Motor neuron (in vitro differentiated cells): Measurements from ENCODE around the gene CYB561D1. TPM values are rescaled to one million over a fixed set of nuclear protein-coding genes. Genes with fewer than 3 reads are reported as not detected.

Experiments
- ATAC-seq, 8 experiments: fragments of 200-7000 bp; cut with Tn5 transposase; replicated peaks in 6 of 8; 2 replicates each; pipeline ENCODE4 v1.8.0; 2021; ENCODE audit warnings: mild to moderate bottlenecking in 8 of 8, moderate library complexity in 8 of 8
- H3K27ac ChIP-seq, 2 donors: fragments of 250-450 bp; sonication (Bioruptor Pico); 2 replicates each; pipeline ENCODE4 v1.9.0; 2021; ENCODE audit warnings: antibody characterized with exemption in 2 of 2, mild to moderate bottlenecking in 2 of 2, moderate library complexity in 1 of 2
- H3K4me1 ChIP-seq, 2 donors: fragments of 250-450 bp; sonication (Bioruptor Pico); replicated peaks in 1 of 2; 2 replicates each; pipeline ENCODE4 v1.6.1; 2021; ENCODE audit warnings: antibody characterized with exemption in 2 of 2, mild to moderate bottlenecking in 2 of 2, moderate library complexity in 1 of 2
- H3K4me3 ChIP-seq, 5 donors: fragments of 250-450 bp; sonication (Bioruptor Pico); 2 replicates each; pipeline ENCODE4 v1.9.0; 2021; ENCODE audit warnings: antibody characterized with exemption in 5 of 5, mild to moderate bottlenecking in 5 of 5, moderate library complexity in 4 of 5
- WGBS, 10 experiments: fragments of 450-650 bp; shearing (Covaris generic); methylation state at CpG; one replicate each; pipeline ENCODE4 v1.0.0; 2022; 5-methylcytosine and 5-hydroxymethylcytosine counted together
- in situ Hi-C, 9 experiments: fragments of 400-800 bp; cut with MboI; loops; one replicate each; pipeline ENCODE4 v1.15.0; 2021; ENCODE audit warnings: low sequenced_read_pairs in 9 of 9, low pct_unique_long_range_greater_than_20kb in 2 of 9; ENCODE audit not compliant: unreplicated experiment in 9 of 9
- total RNA-seq, 8 experiments: library from RNA; unstranded; fragments of 300-600 nt; gene quantifications; 2 replicates each; pipeline versions ENCODE4 v1.2.3 to v1.2.4, GENCODE V29; 2022

The CYB561D1 gene
- total RNA-seq, 8 experiments from 2014 or later = 5.8 to 12.6 (median 7.5) TPM

GRCh38 chr1:109497449-109498160 is 3.7 kb downstream of the CYB561D1 start:
- Histone ChIP-seq H3K4me3 (no peak overlapping the region), H3K27ac (no peak overlapping the region), H3K4me1 (peaks cover 11 to 27% of the 10 kb centered on the region in 2 donors)
- in situ Hi-C loops = loop anchor here in 2 of 9 experiments (5.0 kb wide), 1 partner anchor 35 kb away; no protein-coding TSS in a partner anchor
- 15 to 100% (median 58%) methylated on average over 1 to 8 of the region's 9 CpGs; no CpG with 5 or more reads in 3 of the 10 experiments for WGBS, 10 experiments
- no peak for ATAC-seq

GRCh38 chr1:109498161-109498801 is 4.4 kb downstream of the CYB561D1 start:
- Histone ChIP-seq H3K4me1 (peaks cover 11 to 27% of the 10 kb centered on the region in 2 donors), H3K27ac (no peak overlapping the region), H3K4me3 (no peak overlapping the region)
- 0 to 88% (median 70%) methylated on average over 1 to 9 of the region's 12 CpGs; no CpG with 5 or more reads in 2 of the 10 experiments for WGBS, 10 experiments
- in situ Hi-C loops = loop anchor here in 2 of 9 experiments (5.0 kb wide), 1 partner anchor 34 kb away; no protein-coding TSS in a partner anchor
- ATAC-seq = peak in 4 of 8 experiments; percentile 7 to 12 (median 12)

- WGBS, 10 experiments = 53 to 100% (median 87%) methylated on average over 3 to 4 of the region's 7 CpGs; no CpG with 5 or more reads in 7 of the 10 experiments
- H3K4me3 ChIP-seq = no peak overlapping the region
- peaks cover 11 to 27% of the 10 kb centered on the region in 2 donors for H3K4me1 ChIP-seq
- in situ Hi-C loops = loop anchor here in 2 of 9 experiments (5.0 kb wide), 1 partner anchor 33 kb away; no protein-coding TSS in a partner anchor
- no peak overlapping the region for H3K27ac ChIP-seq
- peak in 2 of 8 experiments; percentile 10 to 33 for ATAC-seq
These were observed 5.2 kb downstream of the CYB561D1 start for GRCh38 chr1:109499081-109499480.

GRCh38 chr1:109499661-109500536 is 6.0 kb downstream of the CYB561D1 start:
- in situ Hi-C loops = loop anchor here in 2 of 9 experiments (5.0 kb wide), 1 partner anchor 32 kb away; no protein-coding TSS in a partner anchor
- Histone ChIP-seq H3K4me1 (peaks cover 6 to 22% of the 10 kb centered on the region in 2 donors), H3K4me3 (no peak overlapping the region), H3K27ac (no peak overlapping the region)
- ATAC-seq = peak in 6 of 8 experiments; percentile 15 to 77 (median 32)
- WGBS, 10 experiments = 56 to 92% (median 83%) methylated on average over 2 to 4 of the region's 4 CpGs; no CpG with 5 or more reads in 5 of the 10 experiments

GRCh38 chr1:109500941-109501381 is 7.1 kb downstream of the CYB561D1 start:
- no peak overlapping the region for H3K27ac ChIP-seq

GRCh38 chr1:109501644-109502363 is 7.9 kb downstream of the CYB561D1 start:
- H3K27ac ChIP-seq = no peak overlapping the region
- in situ Hi-C loops = no loop called here
- peaks cover 5 to 19% of the 10 kb centered on the region in 2 donors for H3K4me1 ChIP-seq
- WGBS, 10 experiments = 10 to 87% (median 68%) methylated on average over 1 to 5 of the region's 5 CpGs; no CpG with 5 or more reads in 1 of the 10 experiments
- no peak overlapping the region for H3K4me3 ChIP-seq
- peak in 2 of 8 experiments; percentile 20 to 47 for ATAC-seq

More at GRCh38 chr1:109500941-109501381, 7.1 kb downstream of the CYB561D1 start:
- peaks cover 5 to 19% of the 10 kb centered on the region in 2 donors for H3K4me1 ChIP-seq
- ATAC-seq = peak; percentile 6 to 63 (median 37)
- WGBS, 10 experiments = 0 to 59% (median 18%) methylated on average over 1 to 5 of the region's 5 CpGs; no CpG with 5 or more reads in 2 of the 10 experiments
- in situ Hi-C loops = no loop called here
- no peak overlapping the region for H3K4me3 ChIP-seq

GRCh38 chr1:109502364-109502851 is 8.5 kb downstream of the CYB561D1 start:
- in situ Hi-C loops = no loop called here
- no peak overlapping the region for H3K27ac ChIP-seq
- H3K4me3 ChIP-seq = no peak overlapping the region
- 72 to 100% (median 92%) methylated on average over 1 to 3 of the region's 3 CpGs; no CpG with 5 or more reads in 3 of the 10 experiments for WGBS, 10 experiments
- H3K4me1 ChIP-seq = peaks cover 5 to 19% of the 10 kb centered on the region in 2 donors
- no peak for ATAC-seq

GRCh38 chr1:109503935-109504334 is 10.0 kb downstream of the CYB561D1 start:
- peak in 2 of 8 experiments; percentile 4 to 24 for ATAC-seq
- in situ Hi-C loops = no loop called here
- Histone ChIP-seq H3K4me3 (no peak overlapping the region), H3K4me1 (peaks cover under 1 to 9% of the 10 kb centered on the region in 2 donors), H3K27ac (no peak overlapping the region)
- 40 to 100% (median 82%) methylated on average over 1 to 5 of the region's 5 CpGs; no CpG with 5 or more reads in 2 of the 10 experiments for WGBS, 10 experiments

- WGBS, 10 experiments = 73 to 100% (median 80%) methylated on average over 1 of the region's 1 CpG; no CpG with 5 or more reads in 6 of the 10 experiments
- ATAC-seq = no peak
- Histone ChIP-seq H3K4me3 (no peak overlapping the region), H3K27ac (no peak overlapping the region), H3K4me1 (peaks cover 2 to 9% of the 10 kb centered on the region in 2 donors)
- in situ Hi-C loops = no loop called here
These were observed 11.1 kb downstream of the CYB561D1 start for GRCh38 chr1:109504974-109505373.

GRCh38 chr1:109508001-109508872 is 14.3 kb downstream of the CYB561D1 start:
- peaks cover 2 to 9% of the 10 kb centered on the region in 2 donors for H3K4me1 ChIP-seq
- no peak overlapping the region for H3K27ac ChIP-seq
- WGBS, 10 experiments = 88 to 100% (median 92%) methylated on average over 1 to 25 of the region's 25 CpGs
- in situ Hi-C loops = no loop called here
- ATAC-seq = no peak
- H3K4me3 ChIP-seq = no peak overlapping the region

GRCh38 chr1:109508873-109509175 is 14.9 kb downstream of the CYB561D1 start:
- no peak for ATAC-seq
- in situ Hi-C loops = no loop called here
- H3K4me3 ChIP-seq = peak overlapping the region; percentile 50 to 80 (median 56)
- H3K27ac ChIP-seq = no peak overlapping the region
- peaks cover 2 to 9% of the 10 kb centered on the region in 2 donors for H3K4me1 ChIP-seq
- WGBS, 10 experiments = 83 to 86% methylated on average over 3 to 5 of the region's 7 CpGs; no CpG with 5 or more reads in 8 of the 10 experiments
